ENCODE data around the gene MAPK4. TPM values are rescaled to one million over a fixed set of nuclear protein-coding genes. Genes with fewer than 3 reads are reported as not detected.

MAPK4 gene
- total RNA-seq, 1 donor from 2014 or later = 0.21 TPM

- Mint-ChIP-seq H3K36me3 (ENCODE audit: low read depth, unreplicated experiment) (no peaks in the 10 kb centered on the region), H3K9me3 (ENCODE audit: unreplicated experiment) (no peaks in the 10 kb centered on the region), H3K4me3 (ENCODE audit: unreplicated experiment) (no peak overlapping the region), H3K27me3 (ENCODE audit: unreplicated experiment) (peaks cover 6% of the 10 kb centered on the region), H3K27ac (ENCODE audit: unreplicated experiment) (no peak overlapping the region), H3K4me1 (ENCODE audit: unreplicated experiment) (no peaks in the 10 kb centered on the region)
- no peak for DNase-seq (ENCODE audit: low spot score)
- TF ChIP-seq CTCF (IDR thresholded peaks at IDR 0.05; ENCODE audit: unreplicated experiment) = no peak
Measured at GRCh38 chr18:50666536-50666935, 106.6 kb downstream of the MAPK4 start.

- Mint-ChIP-seq H3K27ac (ENCODE audit: unreplicated experiment) (no peak overlapping the region), H3K9me3 (ENCODE audit: unreplicated experiment) (no peaks in the 10 kb centered on the region), H3K27me3 (ENCODE audit: unreplicated experiment) (peaks cover 3% of the 10 kb centered on the region), H3K36me3 (ENCODE audit: low read depth, unreplicated experiment) (no peaks in the 10 kb centered on the region), H3K4me1 (ENCODE audit: unreplicated experiment) (no peaks in the 10 kb centered on the region), H3K4me3 (ENCODE audit: unreplicated experiment) (no peak overlapping the region)
- TF ChIP-seq CTCF (IDR thresholded peaks at IDR 0.05; ENCODE audit: unreplicated experiment) = no peak
- no peak for DNase-seq (ENCODE audit: low spot score)
Measured at GRCh38 chr18:50671376-50671775, 111.5 kb downstream of the MAPK4 start.

- no peak overlapping the region for H3K4me3 Mint-ChIP-seq (ENCODE audit: unreplicated experiment)
- no peaks in the 10 kb centered on the region for H3K9me3 Mint-ChIP-seq (ENCODE audit: unreplicated experiment)
- TF ChIP-seq CTCF (IDR thresholded peaks at IDR 0.05; ENCODE audit: unreplicated experiment) = no peak
- no peak overlapping the region for H3K27ac Mint-ChIP-seq (ENCODE audit: unreplicated experiment)
- DNase-seq (ENCODE audit: low spot score) = no peak
- H3K27me3 Mint-ChIP-seq (ENCODE audit: unreplicated experiment) = no peaks in the 10 kb centered on the region
- H3K4me1 Mint-ChIP-seq (ENCODE audit: unreplicated experiment) = no peaks in the 10 kb centered on the region
- H3K36me3 Mint-ChIP-seq (ENCODE audit: low read depth, unreplicated experiment) = no peaks in the 10 kb centered on the region
Measured at GRCh38 chr18:50674307-50674980, 114.6 kb downstream of the MAPK4 start.

GRCh38 chr18:50675043-50675442, 115.2 kb downstream of the MAPK4 start:
- Mint-ChIP-seq H3K4me1 (ENCODE audit: unreplicated experiment) (no peaks in the 10 kb centered on the region), H3K27ac (ENCODE audit: unreplicated experiment) (no peak overlapping the region), H3K27me3 (ENCODE audit: unreplicated experiment) (no peaks in the 10 kb centered on the region), H3K9me3 (ENCODE audit: unreplicated experiment) (no peaks in the 10 kb centered on the region), H3K4me3 (ENCODE audit: unreplicated experiment) (no peak overlapping the region), H3K36me3 (ENCODE audit: low read depth, unreplicated experiment) (no peaks in the 10 kb centered on the region)
- DNase-seq (ENCODE audit: low spot score) = no peak
- no peak for TF ChIP-seq CTCF (IDR thresholded peaks at IDR 0.05; ENCODE audit: unreplicated experiment)

GRCh38 chr18:50678651-50679050, 118.8 kb downstream of the MAPK4 start:
- Mint-ChIP-seq H3K27ac (ENCODE audit: unreplicated experiment) (no peak overlapping the region), H3K27me3 (ENCODE audit: unreplicated experiment) (no peaks in the 10 kb centered on the region), H3K4me3 (ENCODE audit: unreplicated experiment) (no peak overlapping the region), H3K36me3 (ENCODE audit: low read depth, unreplicated experiment) (no peaks in the 10 kb centered on the region), H3K9me3 (ENCODE audit: unreplicated experiment) (no peaks in the 10 kb centered on the region), H3K4me1 (ENCODE audit: unreplicated experiment) (no peaks in the 10 kb centered on the region)
- TF ChIP-seq CTCF (IDR thresholded peaks at IDR 0.05; ENCODE audit: unreplicated experiment) = no peak
- DNase-seq (ENCODE audit: low spot score) = no peak

All from endothelial cell (in vitro differentiated cells).